Activated naive CD4-positive, alpha-beta T cell (primary cell): ENCODE measurements around the gene C1orf146.
"Not testable (repeated sequence)": the region's sequence is repeated elsewhere in the genome, so short reads cannot be mapped to it uniquely, and the experiment has no call there.

Experiments used
- DNase-seq, 4 experiments: peaks; one replicate each; lab custom pipeline; 2025; lab: John Stamatoyannopoulos, UW

Gene C1orf146, protein sequence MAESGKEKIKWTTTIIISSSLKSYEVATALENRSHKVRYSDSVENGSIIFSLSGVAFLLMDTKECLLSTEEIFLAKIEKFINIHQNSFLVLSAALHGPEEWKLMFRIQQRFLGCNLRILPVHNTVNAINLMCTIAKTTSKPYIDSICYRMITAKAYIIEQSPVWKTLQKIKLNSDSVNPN

GRCh38 chr1:92217721-92218120 lies at the start of gene C1orf146:
TSS of gene C1orf146 (plus strand) at chr1:92217915. CDS start at chr1:92231421, 13,506 bp downstream.
- DNase-seq, result no peak

DNA sequence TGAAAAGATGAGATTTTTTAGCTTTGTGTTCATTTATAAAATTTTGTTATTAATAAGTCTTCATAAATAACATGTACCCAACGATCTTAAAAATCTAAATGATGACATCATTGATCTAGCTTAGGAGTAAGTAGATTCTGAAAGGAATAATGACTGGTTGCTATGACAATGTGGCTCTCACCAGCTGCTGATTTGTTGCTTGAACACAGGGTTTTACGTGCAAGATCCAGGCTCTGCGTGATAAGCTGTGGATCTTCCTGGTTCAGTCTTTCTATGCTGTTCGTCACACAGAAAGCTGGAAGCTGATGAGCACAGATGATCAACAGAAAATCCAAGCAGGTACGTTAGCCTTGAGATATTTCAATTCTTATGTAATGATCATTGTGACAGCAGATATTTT lies 49.1 kb upstream of the C1orf146 start:
- no peak for DNase-seq

GRCh38 chr1:92169214-92170005 lies 48.3 kb upstream of the C1orf146 start:
- no peak for DNase-seq

DNA sequence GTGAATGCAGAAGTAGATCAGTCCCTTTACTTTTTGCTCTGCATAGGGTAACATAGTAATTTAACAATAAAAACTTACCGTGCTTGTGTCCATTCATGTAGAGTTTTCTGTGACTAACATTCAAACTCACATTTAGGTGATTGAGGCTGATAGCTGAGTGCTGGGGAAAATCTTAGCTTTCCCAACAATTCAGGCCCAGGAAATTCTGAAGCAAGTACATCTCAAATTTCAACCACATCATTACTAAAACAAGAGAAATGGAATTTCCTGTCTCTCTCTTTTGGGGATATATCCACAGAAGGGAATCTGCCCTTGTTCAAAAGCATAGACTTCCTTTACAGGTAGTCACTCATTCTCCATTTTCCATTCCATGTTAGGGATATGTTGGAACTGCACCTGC lies 33.1 kb upstream of the C1orf146 start:
- no peak for DNase-seq

GRCh38 chr1:92186081-92186480 lies 31.6 kb upstream of the C1orf146 start:
- no peak for DNase-seq

DNA sequence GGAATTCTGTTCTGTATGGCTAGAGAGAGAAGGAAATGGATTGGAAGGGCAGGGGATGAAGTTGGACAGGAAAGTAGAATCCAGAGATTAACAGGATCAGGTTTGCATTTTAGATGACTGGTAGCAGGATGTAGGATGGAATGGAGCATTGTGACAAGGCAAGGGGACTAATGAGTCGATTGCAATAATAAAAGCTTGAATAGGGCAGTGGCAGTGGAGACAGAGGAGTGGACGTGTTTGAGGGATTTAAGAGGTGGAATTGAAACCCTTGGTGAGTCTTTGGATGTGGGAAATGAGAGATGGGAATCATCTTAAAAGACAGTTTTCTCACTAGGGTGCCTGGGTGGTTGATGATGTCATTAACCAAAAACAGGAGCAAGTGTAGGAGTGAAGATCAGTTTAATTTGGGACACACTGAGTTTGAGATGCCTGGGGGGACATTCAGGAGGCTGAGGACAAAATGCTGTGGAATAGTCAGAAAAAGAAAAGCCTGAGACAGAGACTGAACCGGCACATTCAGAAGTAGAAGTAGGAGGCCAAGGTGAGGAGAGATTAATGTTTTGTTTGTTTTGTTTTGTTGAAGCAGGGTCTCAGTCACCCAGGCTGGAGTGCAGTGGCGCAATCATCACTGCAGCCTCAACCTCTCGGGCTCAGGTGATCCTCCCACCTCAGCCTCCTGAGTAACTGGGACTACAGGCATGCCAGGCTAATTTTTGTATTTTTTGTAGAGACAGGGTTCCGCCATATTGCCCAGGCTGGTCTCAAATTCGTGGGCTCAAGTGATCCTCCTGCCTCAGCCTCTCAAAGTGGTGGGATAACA lies 29.1 kb upstream of the C1orf146 start:
- DNase-seq, result no peak

DNA sequence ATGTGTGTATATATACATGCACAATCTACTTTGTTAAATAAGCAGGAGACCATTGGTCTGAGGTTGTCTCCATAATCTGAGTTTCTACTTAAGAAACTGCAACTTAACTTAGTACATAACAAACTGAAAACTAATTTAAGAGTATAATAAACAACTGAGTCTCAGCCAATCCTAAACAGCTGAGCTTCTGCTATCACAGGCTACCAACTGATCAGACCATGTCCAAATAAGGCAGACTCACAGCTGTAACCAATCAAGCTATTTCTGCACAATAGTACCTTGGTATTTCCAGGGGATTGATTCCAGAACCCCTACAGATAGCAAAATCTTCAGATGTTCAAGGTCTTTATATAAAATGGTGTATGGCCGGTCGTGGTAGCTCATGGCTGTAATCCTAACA lies 26.0 kb upstream of the C1orf146 start:
- no peak for DNase-seq

DNA sequence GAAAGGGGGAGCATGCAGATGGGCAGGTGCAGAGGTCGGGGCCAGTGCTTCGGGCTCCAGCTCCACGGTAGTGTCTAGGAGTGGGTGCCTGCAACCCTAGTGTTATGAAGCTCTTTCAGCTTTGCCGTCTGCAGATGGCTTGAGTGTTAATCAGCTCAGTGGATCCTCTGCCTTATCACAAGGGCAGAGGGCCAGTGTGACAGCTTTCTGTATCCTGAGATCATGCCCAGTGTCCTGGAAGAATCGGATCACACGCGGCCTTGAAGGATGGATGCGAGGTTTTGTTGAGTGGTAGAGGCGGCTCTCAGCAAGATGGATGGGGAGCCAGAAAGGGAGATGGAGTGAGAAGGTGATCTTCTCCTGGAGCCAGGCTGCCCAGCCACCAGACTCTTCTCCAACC lies 25.5 kb upstream of the C1orf146 start:
- DNase-seq, result no peak

DNA sequence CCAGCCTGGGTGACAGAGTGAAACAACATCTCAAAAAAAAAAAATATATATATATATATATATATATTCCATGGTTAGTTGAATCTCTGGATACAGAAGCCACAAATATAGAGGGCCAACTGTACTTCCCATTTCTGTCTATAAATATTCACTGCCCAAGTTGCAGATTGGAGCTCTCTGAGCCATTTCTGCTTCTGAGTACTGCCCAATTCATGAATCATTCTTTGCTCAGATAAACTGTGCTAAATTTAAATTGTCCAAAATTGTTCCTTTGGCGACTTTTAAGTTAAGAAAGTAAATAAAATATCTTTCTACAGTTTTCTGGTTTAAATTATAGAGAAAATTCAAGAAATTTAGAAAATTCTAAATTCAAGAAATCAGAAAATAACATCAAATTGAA lies 23.2 kb upstream of the C1orf146 start:
- no peak for DNase-seq

GRCh38 chr1:92201973-92202372 lies 15.7 kb upstream of the C1orf146 start:
- no peak for DNase-seq

- no peak for DNase-seq
These were observed 14.6 kb upstream of the C1orf146 start for GRCh38 chr1:92203105-92203504.

DNA sequence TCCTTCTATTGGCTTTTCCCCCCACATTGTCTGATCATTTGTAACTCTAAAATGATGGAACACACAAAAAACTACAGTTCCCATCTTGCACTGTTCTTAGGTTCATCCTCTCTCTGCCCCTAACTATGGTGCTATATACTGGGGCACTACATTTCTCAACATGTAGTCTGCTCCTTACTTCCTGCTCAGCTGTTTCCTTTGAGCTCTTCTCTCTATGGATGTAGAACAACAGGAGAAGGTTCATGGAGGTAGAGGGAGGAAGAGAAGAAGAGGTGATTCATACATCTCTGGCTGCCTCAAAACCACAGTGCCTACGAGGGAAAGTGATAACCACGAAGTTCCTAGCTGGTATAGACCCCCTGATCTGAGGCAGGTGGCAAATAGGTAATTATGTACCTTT lies 7.0 kb upstream of the C1orf146 start:
- no peak for DNase-seq

DNA sequence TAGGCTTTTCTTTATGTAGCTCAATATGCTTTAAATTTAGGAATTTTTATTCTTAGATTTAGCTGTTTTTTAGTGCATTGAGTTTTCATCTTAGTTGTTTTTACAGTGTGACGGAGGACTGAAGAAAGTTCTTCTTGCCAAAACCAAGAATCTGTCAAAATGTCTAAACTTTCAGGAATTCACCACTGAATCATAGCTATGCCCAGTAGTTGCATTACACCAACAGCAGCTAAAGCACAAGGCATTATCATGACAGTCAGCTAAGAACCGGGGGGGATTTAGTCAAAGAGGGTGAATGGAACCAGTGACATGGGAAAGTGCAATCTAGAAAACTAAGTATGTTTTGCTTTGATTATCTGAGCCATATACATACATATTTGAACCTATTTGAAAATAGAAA lies 6.5 kb upstream of the C1orf146 start:
- DNase-seq, result no peak

- DNase-seq, result no peak
These were observed 844 bp downstream of the C1orf146 start for GRCh38 chr1:92218559-92218958.

DNA sequence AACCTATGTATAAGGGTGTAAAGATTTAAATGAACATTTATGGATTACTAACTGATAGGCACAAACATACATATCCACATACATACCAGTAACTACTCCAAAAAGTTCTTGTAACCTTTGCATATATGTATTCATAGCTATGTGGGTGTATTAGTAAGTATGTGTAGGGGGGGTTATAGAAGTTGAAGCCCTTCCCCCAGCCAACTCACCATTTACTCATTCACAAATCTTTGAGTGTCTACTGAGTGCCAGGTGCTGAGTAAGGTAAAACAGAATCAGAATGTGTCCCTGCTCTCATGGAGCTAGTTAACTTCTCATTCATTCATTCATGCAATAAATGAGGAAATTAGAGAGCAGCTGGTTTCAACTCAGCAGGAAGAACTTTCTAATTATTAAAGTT lies 1.3 kb downstream of the C1orf146 start:
- no peak for DNase-seq

- DNase-seq, result no peak
These were observed 10.7 kb downstream of the C1orf146 start for GRCh38 chr1:92228401-92228800.

- DNase-seq, result no peak
These were observed 13.0 kb downstream of the C1orf146 start for GRCh38 chr1:92230736-92231135.

GRCh38 chr1:92240034-92240433 lies 22.3 kb downstream of the C1orf146 start:
- DNase-seq, result no peak

GRCh38 chr1:92244376-92244775 lies 26.7 kb downstream of the C1orf146 start:
- no peak for DNase-seq

DNA sequence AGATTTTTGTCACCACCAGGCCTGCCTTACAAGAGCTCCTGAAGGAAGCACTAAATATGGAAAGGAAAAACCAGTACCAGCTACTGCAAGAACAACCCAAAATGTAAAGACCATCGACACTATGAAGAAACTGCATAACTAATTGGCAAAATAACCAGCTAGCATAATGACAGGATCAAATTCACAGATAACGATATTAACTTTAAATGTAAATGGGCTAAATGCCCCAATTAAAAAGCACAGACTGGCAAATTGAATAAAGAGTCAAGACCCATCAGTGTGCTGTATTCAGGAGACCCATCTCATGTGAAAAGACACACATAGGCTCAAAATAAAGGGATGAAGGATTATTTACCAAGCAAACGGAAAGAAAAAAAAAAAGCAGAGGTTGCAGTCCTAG lies 37.0 kb downstream of the C1orf146 start:
- DNase-seq, result not testable (repeated sequence)

- no peak for DNase-seq
These were observed 41.6 kb downstream of the C1orf146 start for GRCh38 chr1:92259350-92259749.

DNA sequence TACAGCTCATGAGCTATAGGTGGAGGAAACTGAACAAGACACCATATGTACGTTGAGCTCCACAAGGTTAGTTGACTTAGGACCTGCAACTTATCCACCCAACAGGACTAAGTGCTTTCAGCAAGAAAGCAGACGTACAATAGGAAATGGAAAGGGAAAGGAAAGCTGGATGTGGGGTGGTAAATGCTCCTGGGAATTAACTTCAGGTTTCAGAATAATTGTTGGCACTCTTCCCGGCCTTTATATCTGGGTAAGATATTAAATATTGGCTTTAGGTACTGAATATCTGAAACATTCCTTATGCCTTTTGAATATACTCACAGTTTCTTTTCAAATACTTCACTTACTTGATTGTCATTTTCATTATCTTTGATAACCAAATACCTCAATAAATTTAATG lies 44.8 kb downstream of the C1orf146 start:
- no peak for DNase-seq

- DNase-seq, result no peak
These were observed 55.3 kb downstream of the C1orf146 start for GRCh38 chr1:92273039-92273438.
